GM10266 (cell line): ENCODE results near the gene IL1RN.

ENCODE experiments used
- DNase-seq: peaks from one replicate; pipeline ENCODE4 v3.0.0; 2012; ENCODE audit errors: extremely low spot score
- CTCF ChIP-seq: IDR thresholded peaks from 2 replicates; pipeline ENCODE4 v1.5.1; 2012; ENCODE audit warnings: mild to moderate bottlenecking, low read depth; ENCODE audit not compliant: control insufficient read depth, insufficient read depth; ENCODE audit errors: missing control alignments

IL1RN gene

GRCh38 chr2:113138428-113139322 is 11.3 kb downstream of the IL1RN start:
- peak; percentile 65 for TF ChIP-seq CTCF
- peak; percentile 70 for DNase-seq

- DNase-seq, result no peak
- TF ChIP-seq CTCF, result no peak
These were observed 14.1 kb downstream of the IL1RN start for GRCh38 chr2:113141451-113141850.

- TF ChIP-seq CTCF, result no peak
- no peak for DNase-seq
These were observed 14.9 kb downstream of the IL1RN start for GRCh38 chr2:113142290-113142689.

- no peak for TF ChIP-seq CTCF
- DNase-seq, result no peak
These were observed 16.9 kb downstream of the IL1RN start for GRCh38 chr2:113144259-113144658.

GRCh38 chr2:113148606-113149552 is 21.5 kb downstream of the IL1RN start:
- TF ChIP-seq CTCF, result no peak
- DNase-seq, result no peak

GRCh38 chr2:113149553-113150257 is 22.3 kb downstream of the IL1RN start:
- DNase-seq, result no peak
- no peak for TF ChIP-seq CTCF
